Measurements from ENCODE around the gene ABLIM1.

- TF ChIP-seq MXI1 (IDR thresholded peaks at IDR 0.05; ENCODE audit: borderline replicate concordance, low read depth, low read length): no peak
- TF ChIP-seq CTCF (conservative IDR thresholded peaks at IDR 0.05; ENCODE audit: low read depth, low read length): no peak
- no peak for TF ChIP-seq POLR2A (IDR thresholded peaks at IDR 0.05; ENCODE audit: low read depth, low read length)
- TF ChIP-seq RAD21 (IDR thresholded peaks at IDR 0.05; ENCODE audit: low read length): no peak
- TF ChIP-seq CEBPB (IDR thresholded peaks at IDR 0.05; ENCODE audit: low read depth, low read length): no peak
- TF ChIP-seq SMC3 (IDR thresholded peaks at IDR 0.05; ENCODE audit: low read depth, low read length): no peak
- TF ChIP-seq MAZ (IDR thresholded peaks at IDR 0.05; ENCODE audit: borderline replicate concordance, low read depth, low read length): no peak
- TF ChIP-seq MAFK (IDR thresholded peaks at IDR 0.05; ENCODE audit: low read depth, low read length): no peak
- TF ChIP-seq RCOR1 (IDR thresholded peaks at IDR 0.05; ENCODE audit: insufficient replicate concordance, low read length): no peak
- TF ChIP-seq RFX5 (IDR thresholded peaks at IDR 0.05; ENCODE audit: low read depth, low read length): no peak
- TF ChIP-seq ELK1 (IDR thresholded peaks at IDR 0.05; ENCODE audit: borderline replicate concordance, low read depth, low read length): no peak
- no peak for TF ChIP-seq USF2 (IDR thresholded peaks at IDR 0.05; ENCODE audit: low read depth, low read length)
- TF ChIP-seq FOS (IDR thresholded peaks at IDR 0.05; ENCODE audit: low read depth, low read length): no peak
- TF ChIP-seq BHLHE40 (IDR thresholded peaks at IDR 0.05; ENCODE audit: low read depth, low read length): no peak
These were observed 150.6 kb downstream of the ABLIM1 start for GRCh38 chr10:114507449-114507848.

Data from IMR-90 (cell line).